ENCODE data around the gene GSTM2. TPM values are rescaled to one million over a fixed set of nuclear protein-coding genes. Genes with fewer than 3 reads are reported as not detected.

Gene GSTM2
- total RNA-seq, 1 donor from 2014 or later: 37.3 TPM

DNA sequence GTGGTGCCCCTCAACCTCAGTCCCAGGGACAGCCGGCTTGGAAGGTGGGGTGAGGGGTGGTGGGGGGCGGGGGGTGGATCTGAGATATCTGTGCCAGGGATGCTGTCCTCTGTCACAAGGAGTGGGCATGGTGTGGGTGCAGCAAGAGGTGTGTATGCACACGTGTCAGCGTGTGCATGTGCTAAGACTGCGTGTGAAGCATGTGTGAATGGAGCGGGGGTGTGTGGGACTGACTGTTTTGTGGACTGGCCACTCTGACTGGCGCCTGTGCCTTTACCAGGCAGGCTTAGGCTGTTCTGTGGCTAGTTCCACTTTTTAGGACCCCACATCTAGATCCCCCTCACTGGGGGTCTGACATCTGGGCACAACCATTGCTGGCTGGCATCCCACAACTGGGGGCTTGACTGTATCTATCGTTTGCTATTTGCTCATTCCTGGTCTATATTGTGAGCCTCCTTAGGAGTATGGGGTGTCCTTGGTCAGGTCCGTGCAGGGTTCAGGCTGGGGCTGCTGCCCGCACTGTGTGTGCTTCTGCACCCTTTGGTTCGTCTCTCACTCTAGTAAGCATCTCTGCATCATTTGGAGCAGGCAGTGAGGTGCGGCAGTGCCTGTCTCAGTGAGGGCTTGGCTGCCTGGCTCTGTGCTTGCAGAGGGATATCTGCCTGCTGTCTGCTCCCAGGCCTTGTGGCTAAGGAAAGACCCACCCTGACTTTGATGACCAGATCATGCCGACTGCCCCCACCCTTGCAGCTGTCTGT, 46.3 kb upstream of the GSTM2 start:
- no peaks in the 10 kb centered on the region for H3K9me3 ChIP-seq
- ATAC-seq: no peak
- H3K27ac ChIP-seq: peak overlapping the region; percentile 82
- TF ChIP-seq, protein P1, sequence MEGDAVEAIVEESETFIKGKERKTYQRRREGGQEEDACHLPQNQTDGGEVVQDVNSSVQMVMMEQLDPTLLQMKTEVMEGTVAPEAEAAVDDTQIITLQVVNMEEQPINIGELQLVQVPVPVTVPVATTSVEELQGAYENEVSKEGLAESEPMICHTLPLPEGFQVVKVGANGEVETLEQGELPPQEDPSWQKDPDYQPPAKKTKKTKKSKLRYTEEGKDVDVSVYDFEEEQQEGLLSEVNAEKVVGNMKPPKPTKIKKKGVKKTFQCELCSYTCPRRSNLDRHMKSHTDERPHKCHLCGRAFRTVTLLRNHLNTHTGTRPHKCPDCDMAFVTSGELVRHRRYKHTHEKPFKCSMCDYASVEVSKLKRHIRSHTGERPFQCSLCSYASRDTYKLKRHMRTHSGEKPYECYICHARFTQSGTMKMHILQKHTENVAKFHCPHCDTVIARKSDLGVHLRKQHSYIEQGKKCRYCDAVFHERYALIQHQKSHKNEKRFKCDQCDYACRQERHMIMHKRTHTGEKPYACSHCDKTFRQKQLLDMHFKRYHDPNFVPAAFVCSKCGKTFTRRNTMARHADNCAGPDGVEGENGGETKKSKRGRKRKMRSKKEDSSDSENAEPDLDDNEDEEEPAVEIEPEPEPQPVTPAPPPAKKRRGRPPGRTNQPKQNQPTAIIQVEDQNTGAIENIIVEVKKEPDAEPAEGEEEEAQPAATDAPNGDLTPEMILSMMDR (IDR thresholded peaks at IDR 0.05): no peak
- H3K27me3 ChIP-seq: no peaks in the 10 kb centered on the region
- H3K36me3 ChIP-seq: peaks cover 4% of the 10 kb centered on the region
- intact Hi-C loops (cut with DNase I): no loop called here
- DNase-seq: no peak
- peaks cover 46% of the 10 kb centered on the region for H3K4me1 ChIP-seq
- H3K4me3 ChIP-seq: peak overlapping the region; percentile 83

DNA sequence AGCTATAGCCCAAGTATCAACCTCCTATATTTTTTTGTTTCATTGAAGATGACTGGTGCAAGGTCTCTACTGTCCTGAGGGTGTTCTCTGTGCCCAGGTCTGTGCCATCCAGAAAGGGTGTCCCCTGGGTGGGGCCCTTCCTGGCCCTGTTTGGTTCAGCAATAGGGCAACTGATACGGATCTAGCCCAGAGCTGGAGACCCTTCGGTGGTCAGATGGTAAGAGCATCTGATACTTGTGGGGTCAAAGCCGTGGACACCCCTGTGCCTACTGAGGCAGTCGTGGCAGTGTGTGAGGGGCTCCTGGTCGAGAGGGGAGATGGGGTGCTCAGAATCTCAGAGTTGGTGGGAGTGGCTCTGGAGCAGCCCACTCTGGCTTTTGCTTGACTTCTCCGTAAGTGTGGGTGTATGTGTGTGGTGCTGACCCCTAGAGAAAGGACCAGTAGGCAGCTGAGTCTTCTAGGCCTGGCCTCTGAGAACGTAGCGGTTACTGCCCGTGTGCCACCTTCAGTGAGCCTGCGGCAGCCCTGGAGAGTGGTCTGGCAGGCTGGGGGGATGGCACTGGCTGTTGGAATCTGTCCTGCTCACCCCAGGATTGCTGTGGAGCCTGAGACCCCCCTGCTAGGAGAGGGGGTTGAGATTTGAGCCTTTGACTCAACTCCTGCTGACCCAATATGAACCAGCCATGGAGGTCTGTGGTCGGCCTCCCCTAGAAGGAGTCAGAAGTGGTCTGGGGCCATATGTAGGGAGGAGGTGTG, 45.5 kb upstream of the GSTM2 start:
- DNase-seq (no peak), ATAC-seq (no peak)
- intact Hi-C loops (cut with DNase I): no loop called here
- H3K4me1 ChIP-seq: peaks cover 41% of the 10 kb centered on the region
- peaks cover 11% of the 10 kb centered on the region for H3K36me3 ChIP-seq
- H3K27ac ChIP-seq: no peak overlapping the region
- TF ChIP-seq, protein P1 (IDR thresholded peaks at IDR 0.05): no peak
- H3K27me3 ChIP-seq: no peaks in the 10 kb centered on the region
- H3K9me3 ChIP-seq: no peaks in the 10 kb centered on the region
- H3K4me3 ChIP-seq: peak overlapping the region; percentile 83

DNA sequence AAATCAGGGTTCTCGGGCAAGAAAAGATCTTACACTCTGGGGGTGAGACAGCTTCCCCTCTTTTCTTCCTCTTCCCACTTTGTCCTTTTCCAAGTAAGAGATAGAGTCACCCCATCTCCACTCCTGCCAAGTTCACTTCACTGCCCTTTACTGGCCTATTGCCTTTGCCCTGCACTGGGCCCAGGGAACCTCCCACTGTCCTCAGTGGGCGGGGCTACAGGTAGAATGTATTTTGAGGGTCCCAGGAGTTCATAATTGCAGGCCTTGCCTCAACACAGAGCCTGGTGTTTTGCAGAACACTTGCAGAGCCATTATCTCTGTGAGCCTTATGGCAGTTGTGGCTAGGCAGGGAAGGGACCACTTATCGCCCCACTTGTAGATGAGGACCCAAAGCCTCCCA, 45.0 kb upstream of the GSTM2 start:
- Histone ChIP-seq H3K4me1 (peaks cover 41% of the 10 kb centered on the region), H3K9me3 (no peaks in the 10 kb centered on the region), H3K27ac (peak overlapping the region; percentile 24), H3K36me3 (peaks cover 16% of the 10 kb centered on the region), H3K4me3 (no peak overlapping the region), H3K27me3 (no peaks in the 10 kb centered on the region)
- DNase-seq (no peak), ATAC-seq (no peak)
- intact Hi-C loops (cut with DNase I): no loop called here
- TF ChIP-seq, protein P1 (IDR thresholded peaks at IDR 0.05): no peak

DNA sequence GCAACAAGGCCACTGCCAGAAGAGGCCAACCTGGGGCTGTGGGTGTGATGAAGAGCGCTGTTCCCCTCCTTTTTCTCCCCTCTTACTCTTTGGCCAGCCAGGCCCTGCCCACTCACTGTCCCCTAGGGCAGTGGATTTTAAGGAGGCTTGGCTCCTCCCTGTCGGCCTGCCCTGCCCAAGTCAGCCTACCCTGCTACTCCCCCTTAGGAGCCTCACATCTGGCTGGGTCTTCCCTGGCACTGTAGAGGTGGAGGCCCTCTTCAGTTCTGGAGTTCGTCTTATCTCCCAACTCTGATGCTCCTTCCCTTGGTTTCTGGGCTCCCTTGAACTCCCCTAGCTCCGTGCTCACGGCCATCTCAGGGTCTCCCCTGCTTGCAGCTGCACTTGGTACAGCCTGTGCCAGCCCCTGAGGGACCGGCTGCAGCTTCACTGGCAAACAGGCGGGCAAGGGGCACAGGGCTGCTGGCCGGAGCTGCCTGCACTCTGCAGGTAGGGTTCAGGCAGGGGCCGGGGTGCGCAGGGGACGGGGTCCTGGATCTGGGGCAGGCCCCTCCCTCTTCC, 44.2 kb upstream of the GSTM2 start:
- TF ChIP-seq, protein P1 (IDR thresholded peaks at IDR 0.05): no peak
- intact Hi-C loops (cut with DNase I): no loop called here
- no peak for DNase-seq
- ATAC-seq: no peak
- no peak overlapping the region for H3K27ac ChIP-seq
- H3K9me3 ChIP-seq: no peaks in the 10 kb centered on the region
- no peaks in the 10 kb centered on the region for H3K27me3 ChIP-seq
- H3K36me3 ChIP-seq: peaks cover 24% of the 10 kb centered on the region
- H3K4me3 ChIP-seq: no peak overlapping the region
- peaks cover 40% of the 10 kb centered on the region for H3K4me1 ChIP-seq

DNA sequence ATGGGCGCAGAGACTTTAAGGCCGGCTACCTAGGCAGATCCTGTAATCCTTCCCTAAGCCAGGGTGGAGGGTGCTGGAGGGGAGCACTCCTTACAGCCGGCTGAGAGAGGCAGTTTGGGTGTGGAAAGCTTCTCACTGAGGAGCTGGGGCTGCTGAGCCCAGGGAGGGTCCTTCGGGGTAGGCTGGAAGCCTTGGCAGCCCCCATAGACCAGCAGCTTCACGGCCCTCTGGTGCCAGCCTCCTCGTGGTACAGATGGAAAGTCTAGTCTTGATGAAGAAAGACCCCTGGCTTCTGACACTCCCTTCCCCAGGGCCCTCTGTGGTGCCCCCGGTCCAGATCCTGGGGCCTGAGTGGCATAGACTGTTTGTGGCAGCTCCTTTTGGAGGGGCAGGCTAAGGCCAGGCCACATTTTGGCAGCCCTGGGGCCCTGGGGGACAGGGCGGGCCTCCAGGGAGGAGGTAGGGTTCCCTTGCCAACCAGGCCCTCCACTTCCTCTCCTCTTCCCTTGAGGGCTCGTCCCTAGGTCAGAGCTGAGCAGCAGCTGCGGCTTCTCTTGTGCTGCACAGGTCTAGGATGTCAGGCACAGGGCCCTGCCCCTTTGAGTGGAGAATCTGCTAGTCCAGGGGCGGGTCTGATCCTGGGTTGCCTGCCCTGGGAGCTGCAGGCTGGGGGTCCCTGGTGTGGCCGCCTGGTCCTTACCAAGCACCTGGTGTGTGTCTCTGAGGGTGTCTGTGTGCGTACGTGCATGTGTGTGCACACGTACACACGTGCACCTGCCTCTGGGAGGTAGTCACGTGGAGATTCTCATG, 43.5 kb upstream of the GSTM2 start:
- peaks cover 33% of the 10 kb centered on the region for H3K4me1 ChIP-seq
- TF ChIP-seq, protein P1 (IDR thresholded peaks at IDR 0.05): no peak
- ATAC-seq: no peak
- no peak overlapping the region for H3K4me3 ChIP-seq
- intact Hi-C loops (cut with DNase I): no loop called here
- no peak for DNase-seq
- no peaks in the 10 kb centered on the region for H3K27me3 ChIP-seq
- H3K9me3 ChIP-seq: no peaks in the 10 kb centered on the region
- H3K36me3 ChIP-seq: peaks cover 31% of the 10 kb centered on the region
- H3K27ac ChIP-seq: no peak overlapping the region

Measured in upper lobe of right lung (tissue), 1 donor.